H9 (cell line): ENCODE data around the gene HCRTR1. TPM values are rescaled to one million over a fixed set of nuclear protein-coding genes. Genes with fewer than 3 reads are reported as not detected.

Experiments used
- DNase-seq: peaks from one replicate; pipeline ENCODE4 v3.0.0-alpha.2; 2017
- H2AFZ ChIP-seq: one replicate; pipeline ENCODE4 v1.6.1; 2013; ENCODE audit warnings: mild to moderate bottlenecking, low read length, control low read depth, moderate library complexity
- H2AK5ac ChIP-seq: 2 replicates; pipeline ENCODE4 v1.6.1; 2013; ENCODE audit warnings: low read length, control low read depth, mixed read lengths; ENCODE audit not compliant: insufficient read length
- H2BK120ac ChIP-seq: one replicate; pipeline ENCODE4 v1.6.1; 2013; ENCODE audit warnings: low read depth, mild to moderate bottlenecking, low read length, control low read depth, inconsistent platforms; ENCODE audit not compliant: poor library complexity, severe bottlenecking
- H2BK12ac ChIP-seq: 2 replicates; pipeline ENCODE4 v1.6.1; 2013; ENCODE audit warnings: low read length, control low read depth, mixed read lengths, low read depth; ENCODE audit not compliant: insufficient read length
- H2BK15ac ChIP-seq: 2 replicates; pipeline ENCODE4 v1.6.1; 2013; ENCODE audit warnings: low read depth, low read length, control low read depth
- H2BK20ac ChIP-seq: one replicate; pipeline ENCODE4 v1.6.1; 2013; ENCODE audit warnings: low read depth, mild to moderate bottlenecking, low read length, control low read depth, inconsistent platforms; ENCODE audit not compliant: poor library complexity, severe bottlenecking
- H2BK5ac ChIP-seq: 2 replicates; pipeline ENCODE4 v1.6.1; 2013; ENCODE audit warnings: low read length, control low read depth, mixed read lengths; ENCODE audit not compliant: insufficient read length
- H3K14ac ChIP-seq: 2 replicates; pipeline ENCODE4 v1.6.1; 2013; ENCODE audit warnings: low read length, control low read depth; ENCODE audit not compliant: insufficient read depth
- H3K18ac ChIP-seq: 2 replicates; pipeline ENCODE4 v1.6.1; 2013; ENCODE audit warnings: low read depth, mild to moderate bottlenecking, mixed read lengths, low read length, control low read depth; ENCODE audit not compliant: insufficient read length
- H3K23ac ChIP-seq: 2 replicates; pipeline ENCODE4 v1.6.1; 2013; ENCODE audit warnings: low read length, control low read depth, mixed read lengths, low read depth; ENCODE audit not compliant: insufficient read length
- H3K23me2 ChIP-seq: 2 replicates; pipeline ENCODE4 v1.6.1; 2013; ENCODE audit warnings: low read depth, mild to moderate bottlenecking, mixed read lengths, low read length, control low read depth; ENCODE audit not compliant: insufficient read length, poor library complexity, severe bottlenecking
- H3K27ac ChIP-seq: 2 replicates; pipeline ENCODE4 v1.5.1; 2013; ENCODE audit warnings: low read length, control low read depth, mixed read lengths, low read depth; ENCODE audit not compliant: insufficient read length
- H3K27me3 ChIP-seq: 2 replicates; pipeline ENCODE4 v1.6.1; 2013; ENCODE audit warnings: low read length, control low read depth, inconsistent platforms; ENCODE audit not compliant: insufficient read depth
- H3K4ac ChIP-seq: 2 replicates; pipeline ENCODE4 v1.6.1; 2013; ENCODE audit warnings: low read depth, mild to moderate bottlenecking, control low read depth, inconsistent platforms, low read length, moderate library complexity
- H3K4me1 ChIP-seq: 2 replicates; pipeline ENCODE4 v1.6.1; 2013; ENCODE audit warnings: low read length, control low read depth, inconsistent platforms; ENCODE audit not compliant: insufficient read depth
- H3K4me2 ChIP-seq: 2 replicates; pipeline ENCODE4 v1.6.1; 2013; ENCODE audit warnings: low read length, control low read depth, mixed read lengths; ENCODE audit not compliant: insufficient read length, insufficient read depth
- H3K56ac ChIP-seq: 2 replicates; pipeline ENCODE4 v1.6.1; 2013; ENCODE audit warnings: low read depth, mild to moderate bottlenecking, mixed read lengths, low read length, control low read depth; ENCODE audit not compliant: insufficient read length
- H3K79me1 ChIP-seq: 2 replicates; pipeline ENCODE4 v1.6.1; 2013; ENCODE audit warnings: low read depth, mild to moderate bottlenecking, moderate library complexity, low read length, control low read depth, inconsistent platforms; ENCODE audit not compliant: insufficient read depth, poor library complexity, severe bottlenecking
- H3K79me2 ChIP-seq: 2 replicates; pipeline ENCODE4 v1.6.1; 2013; ENCODE audit warnings: low read length, control low read depth, inconsistent platforms; ENCODE audit not compliant: insufficient read depth
- H3K9ac ChIP-seq: 2 replicates; pipeline ENCODE4 v1.6.1; 2013; ENCODE audit warnings: low read length, control low read depth, mixed read lengths; ENCODE audit not compliant: insufficient read length; ENCODE audit errors: extremely low read depth
- H3K9me3 ChIP-seq: one replicate; pipeline ENCODE4 v1.6.1; 2013; ENCODE audit warnings: low read depth, low read length, inconsistent platforms; ENCODE audit not compliant: control insufficient read depth
- H3T11ph ChIP-seq: one replicate; pipeline ENCODE4 v1.6.1; 2013; ENCODE audit warnings: mild to moderate bottlenecking, low read length, control low read depth, inconsistent platforms
- H4K20me1 ChIP-seq: one replicate; pipeline ENCODE4 v1.6.1; 2013; ENCODE audit not compliant: control insufficient read depth, insufficient read length, insufficient read depth
- H4K5ac ChIP-seq: 2 replicates; pipeline ENCODE4 v1.6.1; 2013; ENCODE audit warnings: low read depth, mild to moderate bottlenecking, mixed read lengths, low read length, control low read depth; ENCODE audit not compliant: insufficient read length
- H4K8ac ChIP-seq: replicated peaks from 2 replicates; pipeline ENCODE4 v1.6.1; 2013; ENCODE audit warnings: low read length, control low read depth, mixed read lengths, low read depth; ENCODE audit not compliant: insufficient read length
- H4K91ac ChIP-seq: 2 replicates; pipeline ENCODE4 v1.6.1; 2013; ENCODE audit warnings: low read depth, mild to moderate bottlenecking, moderate library complexity, mixed read lengths, low read length, control low read depth; ENCODE audit not compliant: insufficient read length
- H3K27ac Mint-ChIP-seq, 3 experiments: 2 replicates in 2 of 3; 3 replicates in 1 of 3; pipeline ENCODE4 v1.8.0; 2020 to 2021; ENCODE audit warnings: mixed read lengths in 3 of 3, mild to moderate bottlenecking in 1 of 3, moderate library complexity in 1 of 3
- H3K27me3 Mint-ChIP-seq: 2 replicates; pipeline ENCODE4 v1.8.0; 2021; ENCODE audit warnings: low read depth, mild to moderate bottlenecking, moderate library complexity, mixed read lengths
- H3K36me3 Mint-ChIP-seq, 3 experiments: 2 replicates in 2 of 3; 3 replicates in 1 of 3; pipeline ENCODE4 v1.8.0; 2020 to 2021; ENCODE audit warnings: low read depth in 3 of 3, mixed read lengths in 3 of 3; ENCODE audit not compliant: insufficient read depth in 1 of 3
- H3K4me1 Mint-ChIP-seq, 2 experiments: 2 replicates each; pipeline ENCODE4 v1.8.0; 2020; ENCODE audit warnings: mixed read lengths in 2 of 2
- H3K4me3 Mint-ChIP-seq, 2 experiments: 2 replicates in 1 of 2; 3 replicates in 1 of 2; pipeline ENCODE4 v1.8.0; 2020 to 2021; ENCODE audit warnings: mild to moderate bottlenecking in 2 of 2, mixed read lengths in 2 of 2, moderate library complexity in 1 of 2
- H3K9me3 Mint-ChIP-seq, 2 experiments: 2 replicates in 1 of 2; 3 replicates in 1 of 2; pipeline ENCODE4 v1.8.0; 2020; ENCODE audit warnings: mild to moderate bottlenecking in 2 of 2, mixed read lengths in 2 of 2, moderate library complexity in 1 of 2
- CTCF ChIP-seq: fragments of 200-600 bp; sonication (generic); conservative IDR thresholded peaks from 3 replicates; pipeline ENCODE4 v1.8.0; 2021; ENCODE audit warnings: antibody characterized with exemption, mild to moderate bottlenecking
- WGBS: extraction: QIAGEN DNeasy Blood & Tissue Kit; methylation state at CpG from one replicate; pipeline ENCODE4 v1.1.7; 2013; ENCODE audit warnings: missing lambda C conversion rate, low lambda C conversion rate, mixed read lengths; ENCODE audit not compliant: insufficient read length; ENCODE audit errors: extremely low coverage; 5-methylcytosine and 5-hydroxymethylcytosine counted together
- total RNA-seq: library from RNA; stranded (reverse); gene quantifications from 2 replicates; pipeline ENCODE4 v1.2.1, GENCODE V29; 2021

The HCRTR1 gene
- total RNA-seq, 1 experiment from 2014 or later, result not detected

DNA sequence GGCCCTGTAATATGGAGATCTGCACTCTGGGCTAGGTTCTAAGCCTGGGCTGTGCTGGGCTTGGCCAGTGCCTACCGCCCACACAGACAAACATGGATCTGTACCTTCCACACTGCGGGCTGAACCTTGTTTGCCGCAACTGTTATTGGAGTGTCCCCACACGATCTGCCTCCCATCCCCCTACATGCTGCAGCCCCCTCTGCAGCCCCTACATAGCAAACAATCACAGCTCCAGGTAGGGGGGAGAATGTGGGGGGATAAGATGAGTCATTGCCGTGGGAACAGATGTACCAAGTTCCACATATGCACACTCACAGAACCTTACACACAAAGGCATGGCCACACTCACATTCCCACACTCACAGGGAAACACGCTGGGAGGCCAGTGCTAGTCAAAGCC lies 2.1 kb upstream of the HCRTR1 start:
- Mint-ChIP-seq H3K4me1 (peaks cover 15 to 17% of the 10 kb centered on the region in 2 experiments), H3K36me3 (no peaks in the 10 kb centered on the region; a peak in 1 of 7 replicates), H3K27ac (no peak overlapping the region), H3K27me3 (peaks cover 48% of the 10 kb centered on the region), H3K9me3 (no peaks in the 10 kb centered on the region), H3K4me3 (no peak overlapping the region)
- Histone ChIP-seq H3K4me1 (no peaks in the 10 kb centered on the region), H2BK120ac (no peak overlapping the region), H2BK5ac (no peak overlapping the region), H3T11ph (no peak overlapping the region), H4K20me1 (peaks cover 2% of the 10 kb centered on the region), H3K14ac (no peak overlapping the region), H3K79me1 (no peaks in the 10 kb centered on the region), H2AFZ (no peak overlapping the region), H3K23me2 (peaks cover 5% of the 10 kb centered on the region), H4K5ac (no peak overlapping the region), H3K27ac (no peak overlapping the region), H2BK20ac (no peak overlapping the region), H3K18ac (no peak overlapping the region), H3K9me3 (no peaks in the 10 kb centered on the region), H2AK5ac (no peak overlapping the region), H3K23ac (no peak overlapping the region), H2BK12ac (no peak overlapping the region), H3K27me3 (peaks cover 11% of the 10 kb centered on the region; the same call in 1 of the 2 replicates), H3K4me2 (no peak overlapping the region), H2BK15ac (no peak overlapping the region), H3K56ac (no peak overlapping the region), H3K4ac (no peak overlapping the region), H3K9ac (no peak overlapping the region), H4K91ac (no peak overlapping the region), H3K79me2 (no peaks in the 10 kb centered on the region), H4K8ac (no peak overlapping the region)
- no peak for TF ChIP-seq CTCF
- DNase-seq, result no peak
- no CpG with 5 or more reads among the region's 6 CpGs for WGBS
